Measurements from ENCODE around the gene NFATC4.

- TF ChIP-seq, protein P1, sequence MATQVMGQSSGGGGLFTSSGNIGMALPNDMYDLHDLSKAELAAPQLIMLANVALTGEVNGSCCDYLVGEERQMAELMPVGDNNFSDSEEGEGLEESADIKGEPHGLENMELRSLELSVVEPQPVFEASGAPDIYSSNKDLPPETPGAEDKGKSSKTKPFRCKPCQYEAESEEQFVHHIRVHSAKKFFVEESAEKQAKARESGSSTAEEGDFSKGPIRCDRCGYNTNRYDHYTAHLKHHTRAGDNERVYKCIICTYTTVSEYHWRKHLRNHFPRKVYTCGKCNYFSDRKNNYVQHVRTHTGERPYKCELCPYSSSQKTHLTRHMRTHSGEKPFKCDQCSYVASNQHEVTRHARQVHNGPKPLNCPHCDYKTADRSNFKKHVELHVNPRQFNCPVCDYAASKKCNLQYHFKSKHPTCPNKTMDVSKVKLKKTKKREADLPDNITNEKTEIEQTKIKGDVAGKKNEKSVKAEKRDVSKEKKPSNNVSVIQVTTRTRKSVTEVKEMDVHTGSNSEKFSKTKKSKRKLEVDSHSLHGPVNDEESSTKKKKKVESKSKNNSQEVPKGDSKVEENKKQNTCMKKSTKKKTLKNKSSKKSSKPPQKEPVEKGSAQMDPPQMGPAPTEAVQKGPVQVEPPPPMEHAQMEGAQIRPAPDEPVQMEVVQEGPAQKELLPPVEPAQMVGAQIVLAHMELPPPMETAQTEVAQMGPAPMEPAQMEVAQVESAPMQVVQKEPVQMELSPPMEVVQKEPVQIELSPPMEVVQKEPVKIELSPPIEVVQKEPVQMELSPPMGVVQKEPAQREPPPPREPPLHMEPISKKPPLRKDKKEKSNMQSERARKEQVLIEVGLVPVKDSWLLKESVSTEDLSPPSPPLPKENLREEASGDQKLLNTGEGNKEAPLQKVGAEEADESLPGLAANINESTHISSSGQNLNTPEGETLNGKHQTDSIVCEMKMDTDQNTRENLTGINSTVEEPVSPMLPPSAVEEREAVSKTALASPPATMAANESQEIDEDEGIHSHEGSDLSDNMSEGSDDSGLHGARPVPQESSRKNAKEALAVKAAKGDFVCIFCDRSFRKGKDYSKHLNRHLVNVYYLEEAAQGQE (IDR thresholded peaks at IDR 0.05; ENCODE audit: low read depth), result no peak
- TF ChIP-seq MAX (IDR thresholded peaks at IDR 0.05) (no peak), POLR2A (IDR thresholded peaks at IDR 0.05; ENCODE audit: borderline replicate concordance, extremely low read depth, insufficient read depth, insufficient read length) (no peak), EZH2 (IDR thresholded peaks at IDR 0.05) (no peak), RAD21 (IDR thresholded peaks at IDR 0.05; ENCODE audit: low read depth) (no peak), CBX3 (IDR thresholded peaks at IDR 0.05; ENCODE audit: low read depth) (no peak), EZH2phosphoT487 (IDR thresholded peaks at IDR 0.05; ENCODE audit: borderline replicate concordance) (no peak), FOSL1 (IDR thresholded peaks at IDR 0.05; ENCODE audit: low read depth) (no peak), TCF7L2 (IDR thresholded peaks at IDR 0.05; ENCODE audit: borderline replicate concordance, extremely low read depth, insufficient read depth, insufficient read length) (no peak), POLR2AphosphoS5 (IDR thresholded peaks at IDR 0.05; ENCODE audit: low read depth, low read length) (no peak), SIN3A (IDR thresholded peaks at IDR 0.05; ENCODE audit: low read depth) (no peak), ZNF274 (IDR thresholded peaks at IDR 0.05; ENCODE audit: low read depth, low read length) (no peak)
- TF ChIP-seq, protein P2, sequence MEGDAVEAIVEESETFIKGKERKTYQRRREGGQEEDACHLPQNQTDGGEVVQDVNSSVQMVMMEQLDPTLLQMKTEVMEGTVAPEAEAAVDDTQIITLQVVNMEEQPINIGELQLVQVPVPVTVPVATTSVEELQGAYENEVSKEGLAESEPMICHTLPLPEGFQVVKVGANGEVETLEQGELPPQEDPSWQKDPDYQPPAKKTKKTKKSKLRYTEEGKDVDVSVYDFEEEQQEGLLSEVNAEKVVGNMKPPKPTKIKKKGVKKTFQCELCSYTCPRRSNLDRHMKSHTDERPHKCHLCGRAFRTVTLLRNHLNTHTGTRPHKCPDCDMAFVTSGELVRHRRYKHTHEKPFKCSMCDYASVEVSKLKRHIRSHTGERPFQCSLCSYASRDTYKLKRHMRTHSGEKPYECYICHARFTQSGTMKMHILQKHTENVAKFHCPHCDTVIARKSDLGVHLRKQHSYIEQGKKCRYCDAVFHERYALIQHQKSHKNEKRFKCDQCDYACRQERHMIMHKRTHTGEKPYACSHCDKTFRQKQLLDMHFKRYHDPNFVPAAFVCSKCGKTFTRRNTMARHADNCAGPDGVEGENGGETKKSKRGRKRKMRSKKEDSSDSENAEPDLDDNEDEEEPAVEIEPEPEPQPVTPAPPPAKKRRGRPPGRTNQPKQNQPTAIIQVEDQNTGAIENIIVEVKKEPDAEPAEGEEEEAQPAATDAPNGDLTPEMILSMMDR (IDR thresholded peaks at IDR 0.05 in 2 of 3, conservative IDR thresholded peaks at IDR 0.05 in 1 of 3; ENCODE audit: borderline replicate concordance in 1 of 3, insufficient read depth in 1 of 3, low read depth in 2 of 3, low read length in 2 of 3), result no peak
- TF ChIP-seq, protein P3, sequence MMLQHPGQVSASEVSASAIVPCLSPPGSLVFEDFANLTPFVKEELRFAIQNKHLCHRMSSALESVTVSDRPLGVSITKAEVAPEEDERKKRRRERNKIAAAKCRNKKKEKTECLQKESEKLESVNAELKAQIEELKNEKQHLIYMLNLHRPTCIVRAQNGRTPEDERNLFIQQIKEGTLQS (IDR thresholded peaks at IDR 0.05), result no peak
Observed at GRCh38 chr14:24397639-24398292, 29.8 kb downstream of the NFATC4 start.
